Measurements from ENCODE around the gene GPR83.
A peak's percentile ranks its signal among the peaks of the same experiment; 100 is the strongest.

GPR83 gene

GRCh38 chr11:94400839-94401772, at the start of gene GPR83:
GPR83 (minus strand) TSS chr11:94401419; CDS start chr11:94401247, 172 bp downstream.
- H3K4me3 Mint-ChIP-seq, result peak within 1 kb of the TSS; percentile 20
- H3K27ac Mint-ChIP-seq, result no peak within 1 kb of the TSS

DNA sequence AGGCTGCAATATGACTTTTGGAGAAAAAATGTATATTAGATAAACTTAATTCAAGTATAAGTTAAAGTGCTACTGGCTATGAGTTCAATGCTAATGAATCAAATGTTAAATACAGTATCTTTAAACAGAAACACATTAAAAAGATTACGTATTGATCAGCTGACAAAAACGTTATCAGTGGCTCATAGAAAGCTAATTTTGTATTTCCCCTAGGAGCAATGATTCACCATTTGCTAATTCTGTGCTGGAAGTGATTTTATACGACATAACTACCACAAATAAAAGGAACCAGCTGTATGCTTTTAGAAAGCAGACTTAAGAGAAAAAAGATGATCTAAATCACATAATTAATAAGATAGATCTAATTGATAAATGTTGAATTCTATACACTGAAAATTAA, 48.8 kb upstream of the GPR83 start:
- H3K4me1 Mint-ChIP-seq (ENCODE audit: low read depth), result no peaks in the 10 kb centered on the region
- no peak overlapping the region for H3K27ac Mint-ChIP-seq
- peaks cover 10% of the 10 kb centered on the region for H3K36me3 Mint-ChIP-seq (ENCODE audit: low read depth)
- H3K4me3 Mint-ChIP-seq, result no peak overlapping the region
- H3K9me3 Mint-ChIP-seq, result no peaks in the 10 kb centered on the region
- no peaks in the 10 kb centered on the region for H3K27me3 Mint-ChIP-seq (ENCODE audit: low read depth)

More at GRCh38 chr11:94400839-94401772, at the start of gene GPR83:
- peaks cover 5% of the 10 kb centered on the region for H3K4me1 Mint-ChIP-seq (ENCODE audit: low read depth)
- H3K36me3 Mint-ChIP-seq (ENCODE audit: low read depth), result no peaks in the 10 kb centered on the region
- no peaks in the 10 kb centered on the region for H3K9me3 Mint-ChIP-seq
- H3K27me3 Mint-ChIP-seq (ENCODE audit: low read depth), result peaks cover 42% of the 10 kb centered on the region

- Mint-ChIP-seq H3K4me1 (ENCODE audit: low read depth) (no peaks in the 10 kb centered on the region), H3K27ac (no peak overlapping the region), H3K9me3 (no peaks in the 10 kb centered on the region), H3K27me3 (ENCODE audit: low read depth) (no peaks in the 10 kb centered on the region), H3K36me3 (ENCODE audit: low read depth) (peaks cover 11% of the 10 kb centered on the region), H3K4me3 (no peak overlapping the region)
Observed at GRCh38 chr11:94449437-94449836, 48.2 kb upstream of the GPR83 start.

- peaks cover 15% of the 10 kb centered on the region for H3K36me3 Mint-ChIP-seq (ENCODE audit: low read depth)
- H3K4me3 Mint-ChIP-seq, result no peak overlapping the region
- no peak overlapping the region for H3K27ac Mint-ChIP-seq
- no peaks in the 10 kb centered on the region for H3K9me3 Mint-ChIP-seq
- H3K4me1 Mint-ChIP-seq (ENCODE audit: low read depth), result no peaks in the 10 kb centered on the region
- H3K27me3 Mint-ChIP-seq (ENCODE audit: low read depth), result no peaks in the 10 kb centered on the region
Observed at GRCh38 chr11:94449029-94449428, 47.8 kb upstream of the GPR83 start.

DNA sequence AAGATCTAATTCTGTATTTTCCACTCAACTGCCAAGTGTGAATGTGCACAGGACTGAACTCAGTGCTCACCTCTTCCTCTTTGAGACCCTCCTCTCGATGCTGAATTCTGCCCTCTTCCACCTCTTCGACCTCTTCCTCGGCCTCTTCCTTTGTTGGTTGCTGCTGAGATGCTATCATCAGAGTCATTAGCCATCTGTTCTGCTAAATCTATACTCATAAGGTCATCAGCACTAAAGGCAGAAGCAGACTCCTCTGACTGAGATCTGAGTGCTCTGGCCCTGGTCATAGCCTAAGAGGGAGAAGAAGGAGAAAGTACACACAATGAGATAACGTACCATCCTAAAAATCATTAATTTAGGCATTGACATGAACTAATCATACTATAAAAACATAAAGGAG, 45.9 kb upstream of the GPR83 start:
- Mint-ChIP-seq H3K27me3 (ENCODE audit: low read depth) (no peaks in the 10 kb centered on the region), H3K4me3 (no peak overlapping the region), H3K4me1 (ENCODE audit: low read depth) (no peaks in the 10 kb centered on the region), H3K9me3 (no peaks in the 10 kb centered on the region), H3K36me3 (ENCODE audit: low read depth) (peaks cover 22% of the 10 kb centered on the region), H3K27ac (no peak overlapping the region)

DNA sequence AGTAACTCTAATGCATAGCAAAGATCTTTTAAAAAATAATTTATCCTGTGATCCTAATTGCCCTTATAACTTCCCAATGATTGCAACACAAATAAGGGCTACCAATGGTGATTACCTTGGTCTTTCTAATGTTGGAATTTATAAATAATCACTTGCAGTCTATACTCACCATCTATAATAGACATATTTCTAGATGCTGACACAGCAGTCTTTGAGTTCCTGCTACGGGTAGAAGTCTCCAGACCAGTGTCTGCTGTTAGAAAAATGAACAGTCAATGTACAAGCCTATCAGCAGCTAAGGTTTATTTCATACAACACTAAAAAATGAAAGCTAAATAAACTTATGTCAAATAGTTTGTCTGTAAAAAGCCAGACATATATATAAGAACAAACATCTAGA, 44.4 kb upstream of the GPR83 start:
- Mint-ChIP-seq H3K36me3 (ENCODE audit: low read depth) (peaks cover 23% of the 10 kb centered on the region), H3K9me3 (no peaks in the 10 kb centered on the region), H3K4me3 (no peak overlapping the region), H3K27ac (no peak overlapping the region), H3K27me3 (ENCODE audit: low read depth) (no peaks in the 10 kb centered on the region), H3K4me1 (ENCODE audit: low read depth) (peaks cover 6% of the 10 kb centered on the region)

DNA sequence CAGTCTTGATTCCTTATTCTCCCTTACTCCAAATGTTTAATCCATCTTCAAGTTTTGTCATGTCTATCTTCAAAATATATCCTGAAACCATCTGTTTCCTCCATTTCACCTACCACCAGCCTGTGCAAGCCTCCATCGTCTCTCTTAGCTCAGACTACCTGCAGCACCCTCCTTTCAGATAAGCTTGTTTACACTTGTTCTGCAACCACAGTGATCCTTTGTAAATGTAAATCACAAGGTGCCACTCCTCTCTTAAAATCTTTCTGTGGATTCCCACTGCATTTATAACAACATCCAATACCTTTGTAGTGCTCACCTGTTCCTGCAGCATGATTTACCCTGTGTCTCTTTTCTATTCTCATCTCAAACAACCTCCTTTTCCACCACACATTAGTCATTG, 31.8 kb upstream of the GPR83 start:
- H3K27ac Mint-ChIP-seq, result no peak overlapping the region
- H3K4me1 Mint-ChIP-seq (ENCODE audit: low read depth), result no peaks in the 10 kb centered on the region
- peaks cover 40% of the 10 kb centered on the region for H3K36me3 Mint-ChIP-seq (ENCODE audit: low read depth)
- H3K4me3 Mint-ChIP-seq, result no peak overlapping the region
- peaks cover 3% of the 10 kb centered on the region for H3K9me3 Mint-ChIP-seq
- H3K27me3 Mint-ChIP-seq (ENCODE audit: low read depth), result no peaks in the 10 kb centered on the region

DNA sequence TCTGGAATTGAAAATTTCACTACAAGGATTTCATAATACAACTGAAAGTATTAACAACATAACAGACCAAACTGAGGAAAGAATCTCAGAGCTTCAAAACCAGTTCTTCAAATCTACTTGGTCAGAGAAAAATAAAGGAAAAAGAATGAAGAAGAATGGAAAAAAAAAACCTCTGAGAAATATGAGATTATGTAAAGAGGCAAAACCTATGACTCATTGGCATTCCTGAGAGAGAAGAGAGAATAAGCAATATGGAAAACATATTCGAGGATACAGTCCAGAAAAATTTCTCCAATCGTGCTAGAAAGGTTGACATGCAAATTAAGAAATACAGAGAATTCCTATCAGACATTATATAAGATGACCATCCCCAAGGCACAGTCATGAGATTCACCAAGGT, 23.4 kb upstream of the GPR83 start:
- H3K4me3 Mint-ChIP-seq, result no peak overlapping the region
- H3K9me3 Mint-ChIP-seq, result peaks cover 3% of the 10 kb centered on the region
- H3K27ac Mint-ChIP-seq, result no peak overlapping the region
- peaks cover 52% of the 10 kb centered on the region for H3K36me3 Mint-ChIP-seq (ENCODE audit: low read depth)
- H3K27me3 Mint-ChIP-seq (ENCODE audit: low read depth), result no peaks in the 10 kb centered on the region
- H3K4me1 Mint-ChIP-seq (ENCODE audit: low read depth), result peaks cover 2% of the 10 kb centered on the region

DNA sequence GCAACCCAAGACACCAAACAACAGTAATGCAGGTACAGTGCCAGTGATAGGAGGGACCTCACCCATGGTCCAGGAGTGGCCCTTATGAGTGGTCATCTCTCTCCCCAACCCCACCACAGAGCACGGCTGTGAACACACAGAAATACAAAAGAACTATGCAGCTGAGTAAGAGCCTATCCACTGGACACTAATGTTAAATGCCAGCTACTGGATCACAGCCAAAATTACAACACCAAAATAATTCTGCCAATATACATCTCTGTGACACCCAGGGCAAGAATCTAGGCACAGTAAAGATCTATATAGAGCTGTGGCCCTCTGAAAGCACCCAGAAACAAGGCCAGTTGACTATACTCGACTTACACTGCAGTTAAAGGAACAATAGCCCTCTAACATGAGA, 22.8 kb upstream of the GPR83 start:
- H3K27ac Mint-ChIP-seq, result no peak overlapping the region
- no peak overlapping the region for H3K4me3 Mint-ChIP-seq
- peaks cover 2% of the 10 kb centered on the region for H3K4me1 Mint-ChIP-seq (ENCODE audit: low read depth)
- H3K9me3 Mint-ChIP-seq, result peaks cover 3% of the 10 kb centered on the region
- H3K27me3 Mint-ChIP-seq (ENCODE audit: low read depth), result no peaks in the 10 kb centered on the region
- peaks cover 47% of the 10 kb centered on the region for H3K36me3 Mint-ChIP-seq (ENCODE audit: low read depth)

GRCh38 chr11:94423507-94423906, 22.3 kb upstream of the GPR83 start:
- Mint-ChIP-seq H3K36me3 (ENCODE audit: low read depth) (peaks cover 42% of the 10 kb centered on the region), H3K4me3 (no peak overlapping the region), H3K27ac (no peak overlapping the region), H3K9me3 (no peaks in the 10 kb centered on the region), H3K4me1 (ENCODE audit: low read depth) (peaks cover 2% of the 10 kb centered on the region), H3K27me3 (ENCODE audit: low read depth) (no peaks in the 10 kb centered on the region)

- Mint-ChIP-seq H3K4me3 (no peak overlapping the region), H3K9me3 (no peaks in the 10 kb centered on the region), H3K4me1 (ENCODE audit: low read depth) (no peaks in the 10 kb centered on the region), H3K27me3 (ENCODE audit: low read depth) (no peaks in the 10 kb centered on the region), H3K36me3 (ENCODE audit: low read depth) (peaks cover 13% of the 10 kb centered on the region), H3K27ac (no peak overlapping the region)
Observed at GRCh38 chr11:94418123-94418765, 17.0 kb upstream of the GPR83 start.

- Mint-ChIP-seq H3K4me3 (no peak overlapping the region), H3K27me3 (ENCODE audit: low read depth) (no peaks in the 10 kb centered on the region), H3K9me3 (no peaks in the 10 kb centered on the region), H3K27ac (no peak overlapping the region), H3K4me1 (ENCODE audit: low read depth) (no peaks in the 10 kb centered on the region), H3K36me3 (ENCODE audit: low read depth) (peaks cover 16% of the 10 kb centered on the region)
Observed at GRCh38 chr11:94417386-94417987, 16.3 kb upstream of the GPR83 start.

DNA sequence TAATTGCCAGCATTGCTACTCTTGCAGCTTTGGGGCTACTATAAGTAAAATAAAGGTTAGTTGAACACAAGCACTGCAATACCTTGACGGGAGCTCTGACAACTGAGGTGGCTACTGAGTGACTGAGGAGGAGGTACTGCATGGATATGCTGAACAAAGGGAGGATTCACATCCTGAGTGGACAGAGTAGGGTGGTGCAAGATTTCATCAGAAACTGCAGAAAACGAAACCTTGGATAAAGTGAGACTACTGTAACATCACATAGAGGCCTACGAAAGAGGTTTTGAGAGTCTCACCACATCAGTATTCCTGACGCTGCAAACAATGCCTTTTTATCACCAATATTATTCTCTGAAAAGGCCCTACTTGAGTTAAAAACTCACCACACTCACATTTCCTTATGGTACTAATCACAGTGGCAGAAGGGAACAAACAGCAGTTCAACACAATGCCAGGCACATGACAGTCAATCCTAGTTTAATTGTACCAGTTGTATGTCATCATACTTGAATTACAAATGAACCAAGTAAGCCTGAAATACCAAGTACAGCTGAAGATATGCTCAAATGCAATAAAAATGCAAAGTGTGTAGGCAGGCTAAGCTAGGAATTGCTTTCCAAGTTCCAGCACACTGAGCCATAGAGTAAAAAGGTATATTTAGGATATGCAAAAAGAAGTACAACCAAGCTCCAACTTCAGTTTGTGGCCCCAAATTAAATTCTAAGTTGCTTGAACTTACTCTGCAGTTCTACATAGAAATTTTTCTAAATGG, 4.0 kb upstream of the GPR83 start:
- Mint-ChIP-seq H3K4me1 (ENCODE audit: low read depth) (peaks cover 7% of the 10 kb centered on the region), H3K9me3 (peaks cover 17% of the 10 kb centered on the region), H3K4me3 (no peak overlapping the region), H3K27me3 (ENCODE audit: low read depth) (peaks cover 22% of the 10 kb centered on the region), H3K27ac (no peak overlapping the region), H3K36me3 (ENCODE audit: low read depth) (peaks cover 7% of the 10 kb centered on the region)

DNA sequence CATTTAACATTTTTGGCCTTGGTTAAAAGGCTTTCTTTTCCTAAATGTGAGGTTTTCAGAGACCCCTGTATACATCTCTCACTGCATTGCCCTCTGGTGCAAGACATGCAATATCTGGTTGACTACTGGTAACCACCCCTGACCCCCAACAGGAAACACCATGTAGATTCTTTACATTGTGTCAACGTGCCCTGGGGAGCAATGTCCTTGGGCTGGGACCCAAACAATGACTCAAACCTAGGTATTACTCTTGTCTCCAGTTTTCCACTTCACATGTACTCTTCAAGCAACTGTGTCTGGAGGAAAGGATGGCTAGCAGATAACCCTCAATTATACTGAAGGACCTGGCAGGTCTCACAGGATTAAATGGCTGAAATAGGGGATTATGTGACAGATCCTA, 1.1 kb upstream of the GPR83 start:
- Mint-ChIP-seq H3K27ac (no peak overlapping the region), H3K36me3 (ENCODE audit: low read depth) (peaks cover under 1% of the 10 kb centered on the region), H3K9me3 (peaks cover 2% of the 10 kb centered on the region), H3K4me1 (ENCODE audit: low read depth) (peaks cover 5% of the 10 kb centered on the region), H3K4me3 (no peak overlapping the region), H3K27me3 (ENCODE audit: low read depth) (peaks cover 42% of the 10 kb centered on the region)

All from T-helper 1 cell treated with Interleukin-12 subunit alpha and Interleukin-12 subunit beta and Interleukin-4 antibody, amounts not matched to agents 30 μg/mL and 1 μg/mL, for 36 hours (primary cell).